K562 (cell line): ENCODE data around the gene PABPC1L2B. TPM values are rescaled to one million over a fixed set of nuclear protein-coding genes. Genes with fewer than 3 reads are reported as not detected.
"Not testable (repeated sequence)": the region's sequence is repeated elsewhere in the genome, so short reads cannot be mapped to it uniquely, and the experiment has no call there.

Source experiments
- ATAC-seq: fragments of 200-7000 bp; cut with Tn5 transposase; 3 replicates; pipeline ENCODE4 v1.9.1; 2020; ENCODE audit warnings: moderate library complexity
- Bru-seq: library from RNA; stranded (reverse); fragments of 400-500 nt; gene quantifications from one replicate; lab custom pipeline; 2021; lab: Mats Ljungman, UMichigan
- BruChase-seq, 2 experiments: library from RNA; stranded (reverse); fragments of 400-500 nt; gene quantifications; one replicate each; lab custom pipeline; 2021; lab: Mats Ljungman, UMichigan
- BruUV-seq: library from RNA; stranded (reverse); fragments of 400-500 nt; replicated peaks from 2 replicates; lab custom pipeline; 2021; lab: Mats Ljungman, UMichigan
- CTCF ChIA-PET: fragments of 300-600 bp; formaldehyde crosslinking; extraction: SDS; loops from one replicate; lab custom pipeline; 2021; ENCODE audit warnings: low intra/inter-chr PET ratio; lab: Yijun Ruan, JAX
- POLR2A ChIA-PET: fragments of 300-600, 350-650 bp; sonication (Branson Sonifier 250); formaldehyde crosslinking; extraction: SDS; loops from one replicate; lab custom pipeline; 2021; ENCODE audit warnings: antibody characterized with exemption, inconsistent platforms; lab: Yijun Ruan, JAX
- DNase-seq, 4 experiments: peaks; one replicate each; pipeline versions ENCODE4 v3.0.0 to v3.0.0-alpha.2; 2011 to 2018; ENCODE audit warnings: low spot score in 3 of 4, mixed read lengths in 3 of 4; ENCODE audit errors: extremely low read depth in 1 of 4
- FAIRE-seq: peaks from 2 replicates; lab custom pipeline; 2011; peaks lifted over from hg19 to GRCh38; lab: Jason Lieb, UNC
- H2AFZ ChIP-seq: 2 replicates; pipeline ENCODE4 v1.6.0; 2011; ENCODE audit warnings: low read depth, low read length, control low read depth, inconsistent platforms
- H3K27ac ChIP-seq: fragments of 200-600 bp; 3 replicates; pipeline ENCODE4 v1.8.0; 2011; ENCODE audit warnings: low read depth, mild to moderate bottlenecking, control low read depth, inconsistent platforms, low read length, moderate library complexity, mixed read lengths; ENCODE audit errors: extremely low read depth
- H3K27me3 ChIP-seq, 2 experiments: fragments of 300-600 bp in 1 of 2; 2 replicates in 1 of 2; 3 replicates in 1 of 2; pipeline versions ENCODE4 v1.6.0 to v1.8.0; 2011; ENCODE audit warnings: inconsistent platforms in 2 of 2, low read length in 2 of 2, mild to moderate bottlenecking in 1 of 2, mixed read lengths in 1 of 2, moderate library complexity in 1 of 2; ENCODE audit not compliant: control insufficient read depth in 2 of 2, insufficient read depth in 2 of 2
- H3K36me3 ChIP-seq: fragments of 300-600 bp; 3 replicates; pipeline ENCODE4 v1.8.0; 2011; ENCODE audit warnings: mild to moderate bottlenecking, low read length, inconsistent platforms; ENCODE audit not compliant: control insufficient read depth, insufficient read depth
- H3K4me1 ChIP-seq, 2 experiments: fragments of 200-600 bp in 1 of 2; replicated peaks in 1 of 2; 2 replicates in 1 of 2; 3 replicates in 1 of 2; pipeline versions ENCODE4 v1.5.1 to v1.8.0; 2011; ENCODE audit warnings: inconsistent platforms in 2 of 2, low read length in 2 of 2, mild to moderate bottlenecking in 1 of 2, mixed read lengths in 1 of 2, moderate library complexity in 1 of 2; ENCODE audit not compliant: control insufficient read depth in 2 of 2, insufficient read depth in 2 of 2
- H3K4me2 ChIP-seq: 2 replicates; pipeline ENCODE4 v1.6.1; 2011; ENCODE audit warnings: low read length, control low read depth, inconsistent platforms, mixed read lengths; ENCODE audit not compliant: insufficient read depth
- H3K4me3 ChIP-seq: fragments of 200-600 bp; sonication (generic), shearing (Covaris generic); 2 replicates; pipeline ENCODE4 v1.5.1; 2016; ENCODE audit warnings: control low read depth, inconsistent platforms
- H3K79me2 ChIP-seq: fragments of 200-600 bp; 3 replicates; pipeline ENCODE4 v1.8.0; 2011; ENCODE audit warnings: low read length, inconsistent platforms; ENCODE audit not compliant: control insufficient read depth, insufficient read depth
- H3K9ac ChIP-seq, 2 experiments: 2 replicates each; pipeline versions ENCODE4 v1.6.0 to v1.6.1; 2011; ENCODE audit warnings: low read depth in 2 of 2, low read length in 2 of 2, control low read depth in 1 of 2, inconsistent platforms in 1 of 2, mild to moderate bottlenecking in 1 of 2, mixed read lengths in 1 of 2; ENCODE audit not compliant: insufficient read depth in 1 of 2
- H3K9me1 ChIP-seq: one replicate; pipeline ENCODE4 v1.6.0; 2011; ENCODE audit warnings: inconsistent platforms, mild to moderate bottlenecking, low read length, moderate library complexity; ENCODE audit not compliant: control insufficient read depth, insufficient read depth
- H3K9me3 ChIP-seq: replicated peaks from 2 replicates; pipeline ENCODE4 v1.5.1; 2011; ENCODE audit warnings: low read depth, low read length, inconsistent platforms; ENCODE audit not compliant: control insufficient read depth, insufficient read depth
- H4K20me1 ChIP-seq: replicated peaks from 2 replicates; pipeline ENCODE4 v1.6.1; 2011; ENCODE audit warnings: low read length, inconsistent platforms, mixed read lengths; ENCODE audit not compliant: control insufficient read depth, insufficient read depth
- WGBS: fragments of 100-300 bp; shearing (Covaris generic); methylation state at CpG from one replicate; pipeline ENCODE4 v1.1.6; 2016; ENCODE audit warnings: low coverage, mixed read lengths; ENCODE audit not compliant: insufficient coverage; ENCODE audit errors: missing lambda C conversion rate; 5-methylcytosine and 5-hydroxymethylcytosine counted together
- in situ Hi-C: fragments of 300-500 bp; cut with MboI; formaldehyde crosslinking; loops from 4 replicates; pipeline ENCODE4 v1.15.0; 2018; ENCODE audit warnings: inconsistent platforms, mixed read lengths
- intact Hi-C: fragments of 100-400 bp; cut with micrococcal nuclease; formaldehyde crosslinking; loops from 2 replicates; pipeline ENCODE4 v1.14.2; 2022
- long read RNA-seq, 3 experiments: library from polyadenylated mRNA in 2 of 3; library from RNA in 1 of 3; unstranded in 2 of 3; stranded (forward) in 1 of 3; transcript quantifications; one replicate each; pipeline ENCODE4 v2.0.0, GENCODE V29; 2019 to 2022
- polyA minus RNA-seq, 3 experiments: library from RNA; depleted of rRNA, polyadenylated mRNA; stranded (reverse); fragments of >200 nt; gene quantifications; 2 replicates each; pipeline ENCODE4 v1.2.3, GENCODE V29; 2011
- polyA plus RNA-seq, 8 experiments: library from polyadenylated mRNA; depleted of rRNA in 4 of 8; stranded (reverse) in 5 of 8; unstranded in 3 of 8; fragments of >200 nt; fragmentation: Nextera tagmentation in 2 of 8; fragmentation: Illumina TruSeq in 1 of 8; extraction: Ambion mirVana in 2 of 8; extraction: Trizol in 1 of 8; gene quantifications; 2 replicates each; pipeline versions ENCODE4 v1.2.1 to v1.2.3, GENCODE V29; 2011 to 2014; ENCODE audit warnings: inconsistent platforms in 1 of 8, missing spikeins in 1 of 8
- total RNA-seq, 7 experiments: library from RNA; depleted of rRNA in 6 of 7; stranded (reverse); fragments of >200 nt in 6 of 7; fragmentation: Illumina TruSeq in 2 of 7; extraction: Trizol in 2 of 7; gene quantifications; 2 replicates each; pipeline versions ENCODE4 v1.2.1 to v1.2.3, GENCODE V29; 2011 to 2021; ENCODE audit warnings: low replicate concordance in 1 of 7

The PABPC1L2B gene
- not detected in 2 replicates for total RNA-seq (2011; cell fraction: chromatin; rRNA removed; ENCODE audit: low replicate concordance)
- not detected in 2 replicates for total RNA-seq (2011; cell fraction: nucleolus; rRNA removed)
- total RNA-seq (2011; cell fraction: nucleoplasm; rRNA removed) = not detected in 2 replicates
- total RNA-seq (2014; rRNA removed) (not detected in 2 replicates), total RNA-seq (2014; rRNA removed; fragmentation: Illumina TruSeq; extraction: Trizol) (not detected in 2 replicates), total RNA-seq (2015; rRNA removed; fragmentation: Illumina TruSeq; extraction: Trizol) (not detected in 2 replicates), total RNA-seq (2021) (not detected in 2 replicates), polyA plus RNA-seq (2011; rRNA removed) (not detected in 2 replicates), polyA plus RNA-seq (2014; fragmentation: Illumina TruSeq; extraction: Trizol) (not detected in 2 replicates), polyA plus RNA-seq (2014; fragmentation: Nextera tagmentation; extraction: Ambion mirVana) (not detected), polyA plus RNA-seq (2014; rRNA removed) (not detected in 2 replicates), polyA minus RNA-seq (2011; rRNA and poly(A)+ RNA removed) (not detected in 2 replicates), Bru-seq, nascent RNA (not detected), BruChase-seq, experiment 1, labeled RNA remaining after a 2-hour chase (not detected), BruChase-seq, experiment 2, labeled RNA remaining after a 6-hour chase (not detected)
- not detected in 2 replicates for polyA plus RNA-seq (2011; cell fraction: cytosol; rRNA removed)
- not detected in 2 replicates for polyA plus RNA-seq (2011; cell fraction: nucleus; rRNA removed)
- 0.04 TPM in 1 of 2 replicates, not detected in the other for polyA plus RNA-seq (2012)
- not detected in 2 replicates for polyA minus RNA-seq (2011; cell fraction: cytosol; rRNA and poly(A)+ RNA removed)
- polyA minus RNA-seq (2011; cell fraction: nucleus; rRNA and poly(A)+ RNA removed) = not detected in 2 replicates
- long read RNA-seq, experiment 1 = 0 reads
- long read RNA-seq, experiment 2 = 0 reads
- long read RNA-seq, experiment 3 = 0 reads

DNA sequence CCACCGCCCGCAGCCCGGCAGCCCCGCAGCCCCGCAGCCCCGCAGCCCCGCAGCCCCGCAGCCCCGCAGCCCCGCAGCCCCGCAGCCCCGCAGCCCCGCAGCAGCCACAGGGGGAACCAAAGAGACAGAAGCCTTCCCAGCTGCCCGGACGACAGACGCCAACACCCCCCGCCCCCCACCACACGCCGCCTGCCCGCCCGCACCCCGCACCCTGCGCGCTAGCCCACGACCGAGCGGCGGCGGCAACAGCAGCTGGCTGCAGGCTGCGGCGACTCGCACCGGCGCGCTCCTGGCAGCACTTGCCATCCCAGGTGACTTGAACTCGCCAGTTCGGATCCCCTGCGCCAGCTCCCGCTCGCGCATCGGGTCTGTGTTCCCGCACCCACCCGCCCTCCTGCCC is at the start of gene PABPC1L2B:
PABPC1L2B (plus strand) TSS at position 207 of the 400 bp plus-strand sequence. CDS start 704 bp downstream, outside the sequence.
- ATAC-seq, H3K9ac ChIP-seq, H3K4me2 ChIP-seq, H4K20me1 ChIP-seq, H3K36me3 ChIP-seq, intact Hi-C loops, H3K27ac ChIP-seq, CTCF ChIA-PET, H3K27me3 ChIP-seq, H3K79me2 ChIP-seq, H2AFZ ChIP-seq, H3K4me3 ChIP-seq, H3K9me3 ChIP-seq, FAIRE-seq, BruUV-seq, POLR2A ChIA-PET, DNase-seq, H3K4me1 ChIP-seq, H3K9me1 ChIP-seq, in situ Hi-C loops: not testable (repeated sequence)
- WGBS = no CpG with 5 or more reads among the region's 44 CpGs

DNA sequence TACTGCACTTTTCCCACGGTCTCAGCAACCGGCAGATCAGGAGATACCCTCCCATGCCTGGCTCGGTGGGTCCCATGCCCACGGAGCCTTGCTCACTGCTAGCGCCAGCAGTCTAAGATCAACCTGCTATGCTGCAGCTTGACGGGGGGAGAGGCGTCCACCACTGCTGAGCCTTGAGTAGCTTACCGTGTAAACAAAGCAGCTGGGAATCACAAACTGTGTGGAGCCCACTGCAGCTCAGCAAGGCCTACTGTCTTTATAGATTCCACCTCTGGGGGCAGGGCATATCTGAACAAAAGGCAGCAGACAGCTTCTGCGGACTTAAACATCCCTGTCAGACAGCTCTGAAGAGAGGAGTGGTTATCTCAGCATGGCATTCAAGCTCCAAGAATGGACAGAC is 42.8 kb upstream of the PABPC1L2B start:
- no CpG with 5 or more reads among the region's 9 CpGs for WGBS
- H3K79me2 ChIP-seq, POLR2A ChIA-PET: not testable (repeated sequence)

DNA sequence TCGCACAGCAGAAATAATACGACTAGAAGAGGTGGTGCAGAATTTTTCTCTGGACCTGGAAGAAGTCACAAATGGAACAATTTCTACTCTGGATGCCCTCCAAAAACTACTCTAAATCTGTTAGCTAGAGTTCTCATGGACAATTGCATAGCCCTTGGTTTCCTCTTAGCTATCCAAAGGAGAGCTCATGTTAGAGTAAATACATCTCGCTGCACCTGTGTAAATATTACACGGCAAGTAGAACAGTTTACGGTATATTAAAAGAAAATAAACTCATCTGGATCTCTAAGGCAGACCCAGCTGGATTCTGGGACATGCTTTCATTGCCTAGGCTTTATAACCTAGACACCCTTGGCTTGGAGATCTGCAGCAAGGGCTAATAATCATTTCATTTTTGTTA is 30.9 kb upstream of the PABPC1L2B start:
- H3K27me3 ChIP-seq, H4K20me1 ChIP-seq, H3K9me3 ChIP-seq, H3K9ac ChIP-seq, H3K4me1 ChIP-seq, H3K4me3 ChIP-seq, POLR2A ChIA-PET, H2AFZ ChIP-seq, H3K79me2 ChIP-seq, H3K4me2 ChIP-seq, ATAC-seq, CTCF ChIA-PET, DNase-seq, H3K9me1 ChIP-seq, BruUV-seq, H3K27ac ChIP-seq, FAIRE-seq, H3K36me3 ChIP-seq, intact Hi-C loops: not testable (repeated sequence)
- in situ Hi-C loops = loop anchor here (25.0 kb wide), 1 partner anchor 235 kb away; no protein-coding TSS in a partner anchor
- WGBS = no CpG with 5 or more reads among the region's 5 CpGs

More for the DNA sequence above, 42.8 kb upstream of the PABPC1L2B start:
- intact Hi-C loops, H4K20me1 ChIP-seq, BruUV-seq, ATAC-seq, H3K4me1 ChIP-seq, H3K27me3 ChIP-seq, H3K9me1 ChIP-seq, H3K9ac ChIP-seq, H3K9me3 ChIP-seq, H3K27ac ChIP-seq, CTCF ChIA-PET, H2AFZ ChIP-seq, DNase-seq, H3K4me2 ChIP-seq, FAIRE-seq, H3K36me3 ChIP-seq, H3K4me3 ChIP-seq: not testable (repeated sequence)
- in situ Hi-C loops = loop anchor here (25.0 kb wide), 1 partner anchor 223 kb away; no protein-coding TSS in a partner anchor
